PFSK-1 (cell line): Measurements from ENCODE around the gene PDK3.

Source experiments
- FOXP2 ChIP-seq: optimal IDR thresholded peaks from 2 replicates; pipeline ENCODE3; 2011; ENCODE audit warnings: borderline replicate concordance, control low read depth, inconsistent platforms; ENCODE audit not compliant: insufficient read depth; ENCODE audit errors: extremely low read length, extremely low read depth
- POLR2AphosphoS5 ChIP-seq: IDR thresholded peaks from 2 replicates; pipeline ENCODE4 v1.6.1; 2012; ENCODE audit warnings: low read depth, mild to moderate bottlenecking, control low read depth, low read length, moderate library complexity
- REST ChIP-seq, 2 experiments: IDR thresholded peaks; 2 replicates each; pipeline versions ENCODE4 v1.6.1 to v1.8.0; 2011 to 2012; ENCODE audit warnings: low read depth in 2 of 2, low read length in 2 of 2, control low read depth in 1 of 2, inconsistent platforms in 1 of 2, mild to moderate bottlenecking in 1 of 2, moderate library complexity in 1 of 2; ENCODE audit not compliant: insufficient read depth in 1 of 2
- SIN3A ChIP-seq: IDR thresholded peaks from 2 replicates; pipeline ENCODE4 v1.6.1; 2012; ENCODE audit warnings: mild to moderate bottlenecking, low read length, moderate library complexity, borderline replicate concordance; ENCODE audit not compliant: insufficient read depth
- TAF1 ChIP-seq: IDR thresholded peaks from 2 replicates; pipeline ENCODE4 v1.6.1; 2012; ENCODE audit warnings: low read length, control low read depth, borderline replicate concordance; ENCODE audit not compliant: insufficient read depth

PDK3 gene

GRCh38 chrX:24506082-24506481 lies 41.0 kb downstream of the PDK3 start:
- no peak for TF ChIP-seq SIN3A
- TF ChIP-seq TAF1: no peak
- TF ChIP-seq POLR2AphosphoS5: no peak
- TF ChIP-seq FOXP2: no peak
- no peak for TF ChIP-seq REST (IDR thresholded peaks at IDR 0.05; ENCODE audit: insufficient read depth in 1 of 2, low read depth in 2 of 2, low read length in 2 of 2)

- TF ChIP-seq POLR2AphosphoS5: no peak
- TF ChIP-seq FOXP2: no peak
- no peak for TF ChIP-seq SIN3A
- no peak for TF ChIP-seq TAF1
- no peak for TF ChIP-seq REST (IDR thresholded peaks at IDR 0.05; ENCODE audit: insufficient read depth in 1 of 2, low read depth in 2 of 2, low read length in 2 of 2)
Observed at GRCh38 chrX:24508375-24508774, 43.3 kb downstream of the PDK3 start.

GRCh38 chrX:24513416-24513815 lies 48.3 kb downstream of the PDK3 start:
- TF ChIP-seq TAF1 (no peak), FOXP2 (no peak), SIN3A (no peak), REST (IDR thresholded peaks at IDR 0.05; ENCODE audit: insufficient read depth in 1 of 2, low read depth in 2 of 2, low read length in 2 of 2) (no peak)

GRCh38 chrX:24515447-24515846 lies 50.4 kb downstream of the PDK3 start:
- TF ChIP-seq TAF1 (no peak), POLR2AphosphoS5 (no peak), FOXP2 (no peak), REST (IDR thresholded peaks at IDR 0.05; ENCODE audit: insufficient read depth in 1 of 2, low read depth in 2 of 2, low read length in 2 of 2) (no peak), SIN3A (no peak)

GRCh38 chrX:24520472-24520871 lies 55.4 kb downstream of the PDK3 start:
- TF ChIP-seq SIN3A: no peak
- TF ChIP-seq FOXP2: no peak
- TF ChIP-seq REST (IDR thresholded peaks at IDR 0.05; ENCODE audit: insufficient read depth in 1 of 2, low read depth in 2 of 2, low read length in 2 of 2): no peak
- no peak for TF ChIP-seq TAF1
- no peak for TF ChIP-seq POLR2AphosphoS5
